GM21737 (cell line): ENCODE data around the gene CDH23.

Source experiments
- ATAC-seq: cut with Tn5 transposase; IDR thresholded peaks from one replicate; pipeline ENCODE4 v1.9.1; 2021; ENCODE audit warnings: mild to moderate bottlenecking, moderate library complexity; ENCODE audit not compliant: unreplicated experiment

Gene CDH23

DNA sequence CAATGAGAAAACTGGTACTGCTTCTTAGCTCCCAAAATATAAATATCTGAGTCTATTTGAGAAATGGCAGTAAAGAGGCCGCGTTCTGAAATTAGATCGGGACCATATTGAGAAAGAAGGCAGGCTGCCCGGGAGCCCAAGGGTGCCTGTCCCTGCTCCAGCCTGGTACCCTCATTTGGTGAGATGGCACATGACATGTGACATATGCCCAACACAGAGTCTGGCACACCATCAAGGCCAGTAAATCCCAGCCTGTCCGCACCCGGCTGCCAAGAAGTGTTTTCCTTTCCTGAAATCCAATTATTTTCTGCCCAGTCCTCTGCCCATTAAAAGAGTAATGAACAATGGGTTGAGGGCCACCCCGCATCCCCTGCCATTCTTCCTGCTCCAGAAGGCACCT is 66.4 kb downstream of the CDH23 start:
- no peak for ATAC-seq

DNA sequence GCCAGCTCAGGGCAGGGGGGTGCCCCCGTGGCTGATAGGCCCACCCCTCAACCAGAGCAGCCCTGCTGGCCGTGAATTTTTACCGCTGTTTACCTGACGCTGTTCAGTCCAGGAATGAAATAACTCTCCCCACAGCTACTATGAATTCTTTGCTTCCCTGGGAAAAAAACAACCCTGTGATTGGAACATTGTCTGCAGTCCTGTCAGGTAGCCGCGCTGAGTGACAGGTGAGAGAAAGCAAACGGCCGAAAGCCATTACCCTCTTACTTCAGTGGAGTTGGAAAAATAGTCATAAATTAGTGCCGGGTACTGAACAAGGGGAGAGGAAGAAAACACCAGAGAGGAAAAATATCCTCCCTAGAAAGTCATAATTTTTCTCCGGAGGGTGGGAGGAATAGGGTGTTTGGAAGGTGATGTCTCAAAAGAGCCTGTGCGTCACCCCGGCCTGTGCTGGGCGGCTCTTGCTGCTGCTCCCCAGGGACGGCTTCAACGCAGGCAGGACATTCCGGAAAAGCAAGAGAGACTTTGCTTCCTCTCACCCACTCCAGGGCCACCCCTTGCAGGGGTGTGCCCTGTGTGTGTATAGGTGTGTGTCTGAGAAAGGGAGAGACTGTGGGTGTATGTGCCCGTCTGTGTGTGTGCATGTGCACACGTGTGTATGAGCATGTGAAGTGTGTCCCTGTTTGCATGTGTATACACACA is 69.0 kb downstream of the CDH23 start:
- ATAC-seq = no peak

DNA sequence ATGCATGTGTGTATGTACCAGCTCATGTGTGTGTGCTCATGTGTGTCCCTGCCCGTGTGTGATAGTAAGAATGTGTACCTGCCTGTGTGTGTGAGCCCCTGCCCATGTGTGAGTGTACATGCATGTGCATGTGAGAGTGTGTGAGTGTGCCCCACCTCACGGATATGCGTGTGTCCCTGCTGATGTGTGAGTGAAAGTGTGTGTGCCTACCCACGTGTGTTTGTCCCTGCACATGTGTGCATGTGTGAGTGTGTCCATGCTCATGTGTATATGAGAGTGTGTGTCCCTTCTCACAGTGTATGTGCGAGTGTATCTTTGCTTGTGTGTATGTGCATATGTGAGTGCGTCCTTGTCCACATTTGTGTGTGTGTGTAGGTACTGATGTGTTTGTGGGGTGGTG is 69.6 kb downstream of the CDH23 start:
- ATAC-seq = no peak

DNA sequence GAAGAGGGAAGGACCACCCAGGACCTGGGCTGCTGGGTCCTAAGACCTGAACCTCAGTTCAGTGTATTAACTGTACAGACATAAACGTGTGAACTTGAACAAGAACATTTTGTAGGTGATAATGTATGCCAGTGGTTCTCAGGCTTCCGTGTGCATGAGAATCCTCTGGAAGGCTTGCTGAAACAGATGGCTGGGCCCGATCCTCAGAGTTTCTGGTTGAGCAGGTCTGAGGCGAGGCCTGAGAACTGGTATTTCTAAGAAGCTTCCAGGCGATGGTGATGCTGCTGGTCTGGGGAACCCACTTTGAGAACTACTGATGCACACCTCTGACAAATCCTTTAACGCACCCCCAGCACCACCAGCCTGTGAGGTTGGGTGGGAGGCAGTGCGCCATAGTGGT is 70.4 kb downstream of the CDH23 start:
- no peak for ATAC-seq

DNA sequence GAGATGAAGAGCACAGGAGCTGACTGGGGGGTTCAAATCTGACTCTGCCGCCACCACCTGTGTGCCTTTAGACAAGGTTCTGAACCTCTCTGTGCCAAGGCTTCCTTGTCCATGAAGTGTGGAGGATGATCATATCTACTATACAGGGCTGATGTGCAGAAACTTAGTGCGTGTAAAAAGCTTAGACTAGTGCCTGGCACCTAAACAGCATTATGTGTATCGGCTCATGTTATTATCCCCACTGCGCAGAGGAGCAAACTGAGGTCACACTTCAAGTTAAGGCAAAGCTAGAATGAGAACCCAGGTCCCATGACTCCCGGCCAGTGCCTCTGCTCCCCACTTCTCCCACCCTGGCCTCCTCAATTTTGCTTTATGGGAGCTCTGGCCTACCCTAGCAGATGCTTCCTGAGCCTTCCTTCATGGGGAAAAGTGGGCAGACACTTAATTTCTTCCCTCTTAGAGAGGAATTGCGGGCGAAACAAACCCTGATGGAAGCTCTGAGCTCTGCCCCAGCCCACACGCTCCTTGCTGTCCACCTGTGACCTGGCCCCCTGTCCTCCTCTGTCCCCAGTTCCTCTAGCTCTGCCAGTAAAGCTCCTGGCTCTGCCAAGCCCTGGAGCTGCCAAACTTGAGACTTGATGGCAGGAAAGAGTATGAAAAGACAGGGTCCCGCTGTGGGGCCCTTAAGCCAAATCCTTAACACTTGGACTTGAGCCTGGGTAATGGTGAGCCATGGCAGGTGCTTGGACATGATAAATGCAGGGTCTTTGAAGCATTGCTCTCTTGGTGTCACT is 71.0 kb downstream of the CDH23 start:
- ATAC-seq = no peak

DNA sequence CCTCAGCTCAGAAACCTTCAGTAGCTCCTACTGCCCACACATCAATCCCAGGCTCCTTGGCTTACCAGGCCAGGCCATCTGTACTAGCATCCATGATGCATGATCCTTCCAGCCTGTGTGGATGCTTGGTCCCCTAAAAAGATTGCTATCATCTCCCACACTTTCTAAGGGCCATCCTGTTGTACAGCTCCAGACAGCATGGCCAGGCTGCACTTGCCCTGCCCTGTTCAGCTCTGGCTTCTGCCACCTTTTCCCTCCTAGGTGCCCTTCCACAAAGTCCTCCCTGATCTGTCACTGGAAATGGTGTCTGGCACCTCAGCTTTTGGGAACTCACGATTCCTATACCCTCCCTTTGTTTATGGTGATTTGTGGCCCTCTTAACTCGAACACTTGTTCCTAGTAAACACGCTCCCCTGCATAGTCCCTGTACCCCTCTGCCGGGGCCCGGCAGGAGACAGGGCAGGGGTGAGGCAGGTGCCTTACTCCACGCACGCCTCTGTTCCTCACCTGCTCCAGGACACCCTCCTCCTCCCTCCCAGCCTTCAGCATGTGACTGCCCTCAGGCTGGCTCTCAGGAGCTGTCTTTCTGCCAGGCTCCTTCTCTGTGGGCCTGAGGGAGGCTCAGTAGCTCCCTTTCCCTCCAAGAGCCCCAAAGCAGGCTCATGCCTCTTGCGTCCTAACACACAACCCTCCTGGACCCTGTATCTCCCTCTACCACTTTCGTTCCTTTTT is 71.8 kb downstream of the CDH23 start:
- ATAC-seq = no peak

DNA sequence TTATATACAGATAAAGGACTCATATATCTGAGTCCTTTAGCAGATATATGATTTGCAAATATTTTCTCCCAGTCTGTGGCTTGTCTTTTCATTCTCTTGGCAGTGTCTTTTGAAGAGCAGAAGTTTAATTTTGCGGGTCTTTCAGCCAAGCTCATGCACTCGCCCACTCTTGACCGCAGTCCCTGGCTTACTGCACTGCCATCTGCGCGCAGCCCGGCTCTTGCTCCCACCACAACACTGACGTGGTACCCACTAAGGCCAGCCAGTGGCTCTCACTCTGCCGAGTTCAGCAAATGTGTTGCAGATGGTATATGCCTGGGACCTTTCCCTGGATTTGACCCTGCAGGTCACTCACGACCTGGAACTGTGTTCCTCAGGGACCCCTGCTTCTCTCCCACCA is 74.3 kb downstream of the CDH23 start:
- no peak for ATAC-seq

DNA sequence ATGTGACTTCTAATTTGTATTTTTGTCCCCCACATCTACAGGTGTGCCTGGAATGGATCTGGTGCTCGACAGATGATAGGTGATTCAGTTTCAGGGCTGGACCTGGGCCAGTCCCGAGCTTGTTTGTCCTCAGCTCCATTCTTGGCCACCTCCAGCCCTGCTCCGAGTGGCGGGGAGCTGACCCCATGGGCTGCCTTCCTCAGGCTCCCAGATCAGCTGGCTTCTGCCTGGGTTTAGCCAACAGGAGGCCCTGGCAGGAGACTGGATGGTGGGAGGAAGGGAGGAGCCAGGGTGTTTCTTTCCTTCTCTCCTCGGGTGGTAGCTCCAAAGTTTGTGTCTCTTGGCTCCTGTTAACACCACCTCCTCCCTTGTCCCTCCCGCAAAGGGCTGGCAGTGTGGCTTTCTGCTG is 75.2 kb downstream of the CDH23 start:
- no peak for ATAC-seq

DNA sequence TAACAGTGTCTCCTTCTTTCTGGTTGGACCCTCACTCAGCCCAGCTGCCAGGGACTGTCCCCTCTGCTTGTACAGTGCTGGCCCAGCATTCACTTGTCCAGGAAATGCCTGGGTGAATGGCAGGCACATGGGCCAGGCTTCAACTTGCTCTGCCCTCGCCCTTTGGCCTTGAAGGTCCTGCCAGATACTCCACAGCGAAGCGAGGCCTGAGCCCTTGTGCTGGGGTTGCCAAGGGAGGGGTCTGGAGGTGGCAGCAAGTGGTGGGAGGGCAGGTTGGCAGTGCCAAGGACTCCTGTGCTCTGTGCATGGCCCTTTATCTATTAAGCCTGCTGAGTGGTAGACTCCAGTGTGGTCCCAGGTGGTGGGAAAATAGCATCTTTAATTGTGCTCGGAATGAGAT is 75.7 kb downstream of the CDH23 start:
- ATAC-seq = no peak

DNA sequence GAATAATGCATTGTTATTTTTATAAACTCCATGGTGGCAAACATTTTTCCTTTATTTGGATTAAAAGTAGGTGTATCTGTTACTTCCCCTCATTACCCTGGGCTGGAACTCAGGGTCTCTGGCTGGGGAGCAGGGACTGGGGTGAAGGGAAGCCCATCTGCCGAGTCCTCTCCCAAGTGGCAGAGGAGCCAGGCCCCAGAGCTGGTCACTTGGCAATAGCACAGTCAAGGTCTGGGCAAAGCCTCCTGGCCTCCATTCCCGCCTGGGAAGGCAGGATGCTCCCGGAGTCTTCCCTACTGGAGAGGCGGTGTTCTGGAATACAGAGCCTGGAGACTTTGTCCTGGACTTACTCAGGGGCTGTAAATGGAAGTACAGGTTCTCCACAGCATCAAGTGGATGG is 76.2 kb downstream of the CDH23 start:
- no peak for ATAC-seq

DNA sequence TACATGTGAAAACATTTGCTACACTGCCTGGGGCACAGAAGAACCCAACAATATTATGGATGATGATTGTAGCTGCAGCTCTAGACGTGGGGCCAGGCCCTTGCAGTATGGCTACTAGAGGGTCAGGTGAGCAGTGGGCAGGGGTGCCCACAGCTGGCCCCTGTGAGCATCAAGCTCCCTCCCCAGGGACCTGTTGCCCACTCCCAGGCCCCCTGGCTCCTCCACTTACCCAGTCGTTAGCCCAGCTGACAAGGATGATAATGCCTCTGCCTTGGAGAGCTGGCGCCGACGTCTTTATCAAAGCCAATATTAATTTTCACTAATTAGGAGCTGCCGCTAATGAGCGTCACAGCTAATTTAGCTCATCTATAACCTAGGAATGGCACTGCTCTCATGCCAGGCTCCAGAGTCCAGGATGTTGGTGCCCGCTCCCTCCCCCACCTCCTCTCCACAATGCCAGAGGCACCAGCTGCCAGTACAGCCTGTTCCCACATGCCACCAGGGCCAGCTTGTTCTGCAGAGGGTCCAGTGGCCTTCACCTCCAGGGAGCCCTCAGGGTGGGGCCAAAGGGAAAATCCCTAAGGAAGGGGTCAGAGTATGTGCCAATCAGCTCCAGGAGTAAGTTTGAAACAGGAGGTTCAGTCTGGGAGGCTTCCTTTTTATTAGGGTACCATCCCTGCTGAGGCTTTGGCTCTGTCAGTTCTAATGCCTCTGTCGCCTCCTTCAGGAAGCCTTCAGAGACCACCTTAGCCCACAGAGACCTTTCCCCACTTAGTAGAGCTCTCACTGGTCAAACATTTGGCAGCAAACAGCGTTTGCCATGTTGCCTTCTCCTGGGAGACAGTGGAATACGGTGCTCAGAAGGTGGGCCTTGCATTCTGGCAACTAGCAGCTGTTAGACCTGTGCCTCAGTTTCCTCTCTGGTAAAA is 77.2 kb downstream of the CDH23 start:
- ATAC-seq = no peak

DNA sequence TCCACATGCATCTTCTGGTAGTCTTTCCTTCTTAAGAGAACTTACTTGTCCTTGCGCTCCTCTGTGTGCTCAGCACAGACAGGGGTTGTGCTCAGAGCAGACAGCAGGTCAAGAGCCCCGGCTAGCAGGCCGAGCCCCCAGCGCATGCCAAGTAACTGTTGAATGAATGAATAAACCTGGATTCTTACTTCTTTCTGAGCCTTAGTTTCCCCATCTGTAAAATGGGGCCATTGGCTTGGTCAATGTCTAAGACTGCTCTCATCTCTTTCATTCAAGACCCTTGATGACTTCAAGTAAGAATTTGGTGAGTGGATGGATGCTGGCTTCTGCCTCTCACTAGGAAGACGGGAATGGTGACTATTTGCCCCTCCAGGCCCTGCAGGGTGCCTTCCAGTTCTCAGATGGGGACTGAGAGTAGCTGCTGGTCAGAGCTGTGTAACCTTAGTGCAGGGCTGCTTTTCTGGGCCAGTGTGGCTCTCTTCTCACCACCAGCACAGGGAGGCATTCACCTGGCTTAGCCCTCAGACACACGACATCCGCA is 78.1 kb downstream of the CDH23 start:
- ATAC-seq = no peak

DNA sequence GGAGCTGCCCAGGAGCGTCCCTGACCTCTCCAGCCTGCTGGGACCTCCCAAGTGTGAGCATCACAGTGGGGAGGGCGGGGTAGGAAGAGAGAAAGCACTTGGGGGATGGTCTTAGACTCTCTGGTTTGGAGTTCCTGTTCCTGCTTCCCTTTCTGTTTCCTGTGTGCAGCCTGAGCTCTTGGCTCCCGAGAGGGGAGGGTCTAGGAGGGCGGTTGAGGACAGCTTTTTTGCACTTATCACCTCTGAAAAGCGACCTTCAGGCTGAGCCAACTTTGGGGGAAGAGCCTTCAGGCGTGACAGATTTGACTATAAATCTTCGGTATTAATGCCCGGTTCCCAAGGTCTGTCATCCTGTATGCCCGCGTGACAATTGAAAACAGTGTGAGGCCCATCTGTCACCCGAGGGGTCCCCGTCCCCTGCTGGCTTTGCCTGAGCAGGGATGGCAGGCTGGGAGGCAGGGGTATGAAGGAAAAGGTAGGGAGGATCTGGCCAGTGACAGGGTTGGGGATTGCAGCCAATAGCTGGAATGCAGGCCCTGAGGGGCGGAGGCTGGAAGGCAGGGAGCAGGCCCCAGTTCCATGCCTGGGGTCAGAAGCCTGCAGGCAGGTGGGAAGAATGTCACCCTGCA is 78.6 kb downstream of the CDH23 start:
- ATAC-seq = no peak

DNA sequence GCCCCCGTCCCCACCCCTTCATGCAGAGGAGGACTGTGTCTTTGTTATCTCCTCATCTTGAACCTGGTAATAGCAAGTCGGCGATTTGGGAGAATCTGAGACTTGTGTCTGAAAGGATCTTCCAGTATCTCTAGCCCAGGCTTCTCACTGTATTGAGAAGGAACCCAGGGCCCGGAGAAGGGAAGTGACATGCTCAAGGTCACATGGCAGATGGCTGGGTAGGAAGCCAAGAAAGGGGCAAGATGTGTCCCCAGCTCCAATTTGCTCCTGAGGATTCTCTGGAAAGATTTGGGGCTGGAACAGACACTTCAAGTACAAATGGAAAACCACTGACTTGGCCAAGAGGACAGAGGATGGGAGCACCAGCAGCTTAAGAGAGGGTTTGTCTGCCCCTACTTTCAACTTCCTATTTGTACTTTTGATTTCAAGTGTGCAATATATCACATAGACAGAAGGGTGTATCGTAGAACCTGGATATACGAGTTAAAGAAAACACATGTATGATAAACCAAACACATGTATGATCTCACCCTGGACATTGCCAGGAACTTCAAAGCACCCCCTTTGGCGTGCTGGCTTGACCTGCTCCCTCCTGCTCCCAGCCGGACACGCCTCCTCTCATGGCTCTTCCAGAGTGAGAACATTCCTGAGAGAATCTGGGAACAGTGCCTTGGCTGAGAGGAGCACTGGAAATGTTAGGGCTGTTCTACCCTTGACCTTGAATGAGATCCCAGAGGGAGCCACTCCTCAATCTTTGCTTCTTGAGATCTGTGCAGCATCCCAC is 79.7 kb downstream of the CDH23 start:
- ATAC-seq = no peak

DNA sequence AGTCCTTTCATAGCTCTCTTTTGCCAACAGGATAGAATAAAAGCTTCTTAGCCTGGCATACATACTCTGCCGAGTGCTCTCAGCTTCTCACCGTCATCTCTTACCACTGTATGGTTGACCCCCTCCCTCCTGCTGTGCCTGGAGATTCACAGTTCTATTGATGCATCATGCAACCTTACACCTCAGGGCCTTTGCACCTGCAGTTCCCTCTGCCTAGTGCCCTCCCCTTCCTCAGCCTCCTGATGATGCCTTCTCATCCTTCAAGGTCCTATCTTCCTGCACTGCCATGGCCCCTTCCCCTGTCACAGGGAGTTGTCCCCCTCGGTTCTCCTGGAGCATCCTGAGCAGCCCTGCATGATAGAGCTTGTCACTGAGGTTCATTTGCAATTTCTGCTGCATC is 81.5 kb downstream of the CDH23 start:
- ATAC-seq = no peak

DNA sequence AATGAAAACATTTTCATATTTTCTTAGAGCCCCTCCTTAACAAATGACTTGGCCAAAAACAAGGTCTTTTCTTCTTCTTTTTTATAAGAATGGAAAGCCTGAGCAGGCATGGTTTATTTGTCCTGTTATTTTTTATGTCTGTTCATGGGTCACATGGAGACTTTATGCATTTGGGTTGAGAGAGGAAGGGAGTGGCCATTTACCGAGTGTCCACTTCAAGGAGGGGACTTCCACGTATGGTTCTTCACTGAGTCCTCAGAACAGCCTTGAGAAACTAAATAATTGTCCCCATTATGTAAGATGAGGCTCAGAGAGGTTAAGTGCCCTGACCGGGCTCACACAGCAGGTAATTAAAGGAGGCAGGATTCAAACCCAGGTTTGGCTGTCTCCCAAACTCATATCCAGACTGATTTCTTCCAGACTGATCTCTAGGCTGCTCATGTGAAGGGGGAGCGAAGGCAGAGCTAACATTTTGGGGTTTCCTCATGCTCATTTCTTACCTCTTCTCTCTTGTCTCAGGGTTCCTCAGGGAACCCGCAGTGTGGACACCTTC is 82.2 kb downstream of the CDH23 start:
- ATAC-seq = no peak

DNA sequence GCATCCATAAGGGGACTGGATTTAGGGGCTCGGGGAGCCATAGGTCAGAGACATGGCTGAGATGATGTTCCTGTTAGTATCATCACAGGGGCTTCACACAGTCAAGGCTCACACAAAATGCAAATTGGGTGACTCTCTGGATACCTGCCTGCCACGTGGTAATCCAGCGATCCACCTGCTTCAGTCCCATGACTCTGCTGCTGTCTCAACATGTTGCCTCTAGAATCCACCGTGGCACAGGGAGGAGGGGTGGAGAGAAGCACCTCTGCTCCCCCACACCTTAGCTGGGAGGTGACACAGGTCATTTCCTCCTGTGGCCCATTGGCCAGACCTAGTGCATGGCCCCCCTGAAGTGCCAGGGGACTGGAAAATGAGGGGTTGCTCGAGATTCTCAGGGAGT is 83.1 kb downstream of the CDH23 start:
- ATAC-seq = no peak

DNA sequence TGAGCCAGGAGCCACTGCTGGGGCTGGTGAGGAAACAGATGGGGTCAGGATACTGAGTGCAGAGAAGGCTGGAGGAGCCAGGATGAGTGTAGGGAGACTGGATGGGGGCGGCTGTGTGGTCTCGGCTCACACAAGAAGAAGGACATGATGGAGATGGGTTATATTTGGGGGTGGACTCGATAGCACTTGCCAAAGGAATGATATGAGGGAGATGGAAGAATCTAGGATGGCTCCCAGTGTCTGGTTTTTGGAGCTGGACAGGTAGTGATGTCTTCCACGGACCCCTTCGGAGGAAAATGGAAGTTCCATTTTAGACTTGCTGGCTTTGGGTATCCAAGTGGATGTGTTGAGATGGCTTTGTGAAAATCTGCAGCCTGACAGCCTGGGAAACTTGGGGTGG is 83.9 kb downstream of the CDH23 start:
- ATAC-seq = no peak
